Astrocyte (in vitro differentiated cells and primary cell): ENCODE measurements around the gene RASGRF2.

Source experiments
- CTCF ChIP-seq: IDR thresholded peaks from 2 replicates; pipeline ENCODE4 v1.5.1; 2011; ENCODE audit warnings: low read depth, mild to moderate bottlenecking, inconsistent platforms, low read length, moderate library complexity; ENCODE audit not compliant: insufficient read depth
- EZH2 ChIP-seq: IDR thresholded peaks from 2 replicates; pipeline ENCODE4 v1.6.1; 2012; ENCODE audit warnings: mild to moderate bottlenecking, low read length, inconsistent platforms; ENCODE audit not compliant: insufficient read depth

GRCh38 chr5:81068635-81069034, 108.5 kb downstream of the RASGRF2 start:
- no peak for TF ChIP-seq CTCF
- no peak for TF ChIP-seq EZH2
